Measurements from ENCODE around the gene STON1.
"Not testable (repeated sequence)": the region's sequence is repeated elsewhere in the genome, so short reads cannot be mapped to it uniquely, and the experiment has no call there.

Gene STON1, protein sequence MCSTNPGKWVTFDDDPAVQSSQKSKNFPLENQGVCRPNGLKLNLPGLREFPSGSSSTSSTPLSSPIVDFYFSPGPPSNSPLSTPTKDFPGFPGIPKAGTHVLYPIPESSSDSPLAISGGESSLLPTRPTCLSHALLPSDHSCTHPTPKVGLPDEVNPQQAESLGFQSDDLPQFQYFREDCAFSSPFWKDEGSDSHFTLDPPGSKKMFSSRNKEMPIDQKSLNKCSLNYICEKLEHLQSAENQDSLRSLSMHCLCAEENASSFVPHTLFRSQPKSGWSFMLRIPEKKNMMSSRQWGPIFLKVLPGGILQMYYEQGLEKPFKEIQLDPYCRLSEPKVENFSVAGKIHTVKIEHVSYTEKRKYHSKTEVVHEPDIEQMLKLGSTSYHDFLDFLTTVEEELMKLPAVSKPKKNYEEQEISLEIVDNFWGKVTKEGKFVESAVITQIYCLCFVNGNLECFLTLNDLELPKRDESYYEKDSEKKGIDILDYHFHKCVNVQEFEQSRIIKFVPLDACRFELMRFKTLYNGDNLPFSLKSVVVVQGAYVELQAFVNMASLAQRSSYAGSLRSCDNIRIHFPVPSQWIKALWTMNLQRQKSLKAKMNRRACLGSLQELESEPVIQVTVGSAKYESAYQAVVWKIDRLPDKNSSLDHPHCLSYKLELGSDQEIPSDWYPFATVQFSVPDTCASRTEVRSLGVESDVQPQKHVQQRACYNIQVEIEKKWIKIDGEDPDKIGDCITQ

DNA sequence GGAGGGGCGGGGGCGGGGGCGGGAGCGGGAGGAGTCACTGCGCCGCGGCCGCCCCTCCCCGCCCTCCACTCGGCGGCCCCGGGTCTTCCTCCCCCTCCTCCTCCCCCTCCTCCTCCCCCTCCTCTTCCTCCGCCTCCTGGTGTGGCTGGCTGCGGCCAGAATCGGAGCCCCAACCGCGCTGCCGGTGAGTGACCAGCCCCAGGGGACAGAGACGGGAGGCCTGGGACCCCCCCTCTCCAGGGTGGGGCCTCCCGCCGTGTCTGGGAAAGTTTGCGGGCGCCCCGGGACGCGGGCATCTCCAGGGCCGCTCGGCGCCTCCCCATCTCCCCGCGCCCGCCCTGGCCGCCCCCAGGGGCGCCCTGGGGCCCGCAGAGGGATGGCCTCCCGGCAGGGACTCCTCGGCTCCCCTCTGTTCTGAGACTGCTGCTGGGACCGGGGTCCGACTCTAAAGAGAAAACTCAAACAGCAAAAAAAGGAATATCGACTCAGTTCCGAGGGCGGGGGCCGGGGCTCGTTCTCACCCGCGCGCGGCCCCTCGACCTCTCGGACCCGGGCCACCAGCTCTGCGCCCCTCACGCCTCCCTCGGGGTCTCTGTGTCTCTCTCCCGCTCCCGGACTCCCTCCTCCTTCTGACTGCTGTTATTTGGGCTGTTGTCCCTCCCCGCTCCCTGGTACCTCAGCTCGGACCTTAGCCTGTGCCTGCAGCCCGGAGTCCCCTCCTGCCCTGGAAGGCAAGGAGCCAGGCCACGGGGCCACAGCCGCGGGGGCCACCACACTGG lies at the start of gene STON1:
Gene STON1 (plus strand): TSS at position 122 of the 779 bp plus-strand sequence. CDS start 50,480 bp downstream, outside the sequence.
- DNase-seq (ENCODE audit: low read depth) = peak; percentile 18

DNA sequence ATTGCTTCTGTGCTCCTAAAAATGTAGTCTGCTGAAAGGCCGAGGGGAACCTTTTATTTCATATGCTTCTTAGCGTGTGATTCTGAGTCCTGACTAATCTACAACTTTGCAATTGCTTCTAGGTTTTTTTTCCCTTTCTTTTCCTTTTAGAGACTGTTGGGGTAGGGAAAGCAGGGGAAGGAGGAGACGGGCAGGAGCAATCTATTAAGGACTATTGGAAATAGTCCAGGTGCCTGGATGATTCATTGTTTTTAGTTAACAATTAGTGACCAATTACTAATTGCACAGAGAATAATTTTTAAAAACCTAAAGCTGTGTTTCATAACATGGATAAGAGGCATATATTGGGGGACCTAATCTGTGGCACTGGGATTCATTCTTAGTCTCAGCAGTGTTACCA lies 49.4 kb upstream of the STON1 start:
- no peak for DNase-seq (ENCODE audit: low read depth)

DNA sequence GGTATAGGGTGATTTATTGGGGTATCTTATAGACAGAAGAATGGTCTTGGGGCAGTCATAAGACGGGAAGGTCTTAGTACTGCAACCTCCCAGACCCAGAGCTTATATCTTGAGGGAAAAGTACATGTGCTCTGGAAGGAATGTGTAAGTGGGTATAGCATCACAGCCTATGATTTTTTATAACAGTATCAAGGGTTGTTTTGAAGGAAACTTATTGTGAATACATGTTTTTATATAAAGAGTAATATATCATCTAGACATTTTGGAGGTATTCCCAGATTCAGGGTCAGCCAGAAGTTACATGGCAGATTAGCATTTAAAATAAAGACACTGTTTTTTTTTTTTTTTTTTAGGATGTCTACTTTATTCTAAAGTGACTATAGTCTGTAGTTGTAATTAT lies 47.6 kb upstream of the STON1 start:
- DNase-seq (ENCODE audit: low read depth) = no peak

DNA sequence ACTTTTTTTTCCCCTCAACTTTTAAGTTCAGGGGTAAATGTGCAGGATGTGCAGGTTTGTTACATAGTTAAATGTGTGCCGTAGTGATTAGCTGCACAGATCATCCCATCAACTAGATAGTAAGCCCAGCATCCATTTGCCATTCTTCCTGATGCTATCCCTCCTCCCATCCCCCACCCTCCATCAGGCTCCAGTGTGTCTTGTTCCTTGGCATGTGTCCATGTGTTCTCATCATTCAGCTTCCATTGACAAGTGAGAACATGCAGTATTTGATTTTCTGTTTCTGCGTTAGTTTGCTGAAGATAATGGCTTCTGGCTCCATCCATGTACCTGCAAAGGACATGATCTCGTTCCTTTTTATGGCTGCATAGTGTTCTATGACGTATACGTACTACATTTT lies 47.2 kb upstream of the STON1 start:
- no peak for DNase-seq (ENCODE audit: low read depth)

DNA sequence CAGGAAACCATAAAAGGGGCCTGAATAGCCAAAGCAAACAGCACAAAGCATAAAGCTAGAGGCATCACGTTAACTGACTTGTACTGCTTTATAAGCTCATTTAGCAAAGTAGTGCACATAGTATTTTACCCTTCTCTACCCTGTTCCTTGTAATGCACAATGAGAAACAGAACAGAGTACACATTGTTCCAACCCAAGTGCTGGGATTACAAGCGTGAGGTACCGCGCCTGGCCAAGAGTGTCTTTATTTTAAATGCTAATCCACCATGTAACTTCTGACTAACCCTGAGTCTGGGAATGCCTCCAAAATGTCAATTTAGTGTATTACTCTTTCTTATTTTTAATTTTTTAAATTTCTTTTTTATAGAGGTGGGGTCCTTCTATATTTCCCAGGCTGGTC lies 46.4 kb upstream of the STON1 start:
- DNase-seq (ENCODE audit: low read depth) = no peak

DNA sequence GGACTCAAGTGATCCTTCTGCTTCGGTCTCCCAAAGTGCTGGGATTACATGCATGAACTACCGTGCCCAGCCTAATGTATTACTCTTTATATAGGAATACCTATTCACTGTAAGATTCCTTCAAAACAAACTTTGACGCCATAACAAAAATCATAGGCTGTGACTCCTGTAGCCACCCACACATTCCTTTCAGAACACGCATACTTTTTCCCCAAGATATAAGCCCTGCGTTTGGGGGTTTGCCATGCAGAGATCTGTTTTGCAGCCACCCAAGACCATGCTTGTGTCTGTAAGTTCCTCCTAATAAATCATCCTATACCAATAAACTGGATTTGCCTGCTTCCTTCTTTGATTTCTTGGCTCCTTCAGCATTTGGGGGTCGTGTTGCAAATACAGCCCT lies 46.0 kb upstream of the STON1 start:
- no peak for DNase-seq (ENCODE audit: low read depth)

DNA sequence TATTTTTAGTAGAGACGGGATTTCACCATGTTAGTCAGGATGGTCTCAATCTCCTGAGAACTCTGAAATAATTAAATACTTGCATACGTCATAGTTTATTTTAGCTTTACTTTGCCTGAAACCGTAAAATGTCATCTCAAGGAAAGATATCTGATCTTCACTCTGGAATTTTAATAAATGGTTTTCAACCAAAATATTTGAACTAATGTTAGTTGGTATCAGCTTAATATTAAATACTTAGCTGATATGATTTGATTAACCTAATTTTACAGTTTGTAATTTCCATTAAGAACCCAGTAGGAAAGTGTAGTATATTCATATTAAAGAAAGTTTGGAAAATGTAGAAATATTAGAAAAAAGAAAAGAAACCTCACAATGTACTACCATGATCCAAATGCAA lies 41.4 kb upstream of the STON1 start:
- DNase-seq (ENCODE audit: low read depth) = no peak

DNA sequence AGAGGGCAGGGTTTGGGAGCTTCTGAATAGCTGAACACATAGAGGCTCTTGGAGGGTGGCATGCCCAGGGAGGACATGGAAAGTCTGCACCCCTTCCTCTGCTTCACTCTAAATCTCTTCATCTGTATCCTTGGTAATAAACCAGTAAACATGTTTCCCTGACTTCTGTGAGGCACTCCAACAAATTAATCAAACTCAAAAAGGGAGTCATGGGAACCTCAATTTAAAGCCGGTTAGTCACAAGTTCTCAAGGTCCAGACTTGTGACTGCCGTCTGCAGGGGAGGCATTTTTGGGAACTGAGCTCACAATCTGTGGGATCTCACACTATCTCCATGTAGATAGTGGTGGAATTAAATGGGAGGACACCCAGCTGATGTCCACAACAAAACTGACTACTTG lies 33.1 kb upstream of the STON1 start:
- DNase-seq (ENCODE audit: low read depth) = no peak

DNA sequence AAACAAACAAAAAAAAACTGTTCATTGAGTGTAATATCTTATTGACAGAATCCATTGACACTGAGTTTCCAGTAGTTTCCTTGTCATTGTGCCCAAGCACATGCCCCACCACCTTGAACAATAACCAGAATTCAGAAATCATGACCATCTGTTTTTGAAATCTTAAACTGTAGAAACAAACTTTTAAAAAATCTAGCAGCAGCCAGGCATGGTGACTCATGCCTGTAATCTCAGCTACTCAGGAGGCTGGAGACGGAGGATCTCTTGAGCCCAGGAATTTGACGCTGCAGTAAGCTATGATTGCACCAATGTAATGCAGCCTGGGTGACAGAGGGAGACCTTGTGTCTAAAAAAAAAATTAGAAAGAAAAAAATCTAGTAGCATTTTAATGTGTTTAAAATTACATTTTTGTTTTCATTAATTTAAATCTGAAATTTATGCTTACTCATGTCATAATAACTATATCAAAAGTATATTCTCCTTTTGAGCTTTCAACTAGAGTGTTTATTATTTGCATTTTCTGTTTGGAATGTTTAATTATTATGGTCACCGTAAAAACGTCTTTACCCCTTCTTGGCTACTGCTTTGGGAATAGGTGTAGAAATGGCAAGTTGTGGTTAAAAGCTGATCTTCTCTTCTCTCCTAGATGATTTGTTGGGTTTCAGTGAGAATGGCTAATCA lies 25.2 kb upstream of the STON1 start:
- no peak for DNase-seq (ENCODE audit: low read depth)

DNA sequence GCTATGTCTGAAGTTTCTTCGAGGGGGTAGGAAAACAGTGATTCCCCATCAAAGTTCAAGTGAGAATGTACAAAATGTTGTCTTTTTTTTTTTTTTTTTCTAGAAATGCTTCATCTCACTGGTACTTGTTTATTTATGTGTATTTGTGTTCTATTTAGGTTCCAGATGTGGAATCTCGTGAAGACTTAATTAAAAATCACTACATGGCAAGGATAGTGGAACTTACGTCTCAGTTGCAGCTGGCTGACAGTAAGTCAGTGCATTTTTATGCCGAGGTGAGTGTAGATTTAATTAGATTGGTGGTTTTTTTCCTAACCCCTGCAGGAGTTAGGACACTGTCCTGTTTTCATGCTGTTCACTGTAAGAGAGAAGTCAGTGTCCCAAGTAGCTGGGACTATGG lies 22.8 kb upstream of the STON1 start:
- no peak for DNase-seq (ENCODE audit: low read depth)

DNA sequence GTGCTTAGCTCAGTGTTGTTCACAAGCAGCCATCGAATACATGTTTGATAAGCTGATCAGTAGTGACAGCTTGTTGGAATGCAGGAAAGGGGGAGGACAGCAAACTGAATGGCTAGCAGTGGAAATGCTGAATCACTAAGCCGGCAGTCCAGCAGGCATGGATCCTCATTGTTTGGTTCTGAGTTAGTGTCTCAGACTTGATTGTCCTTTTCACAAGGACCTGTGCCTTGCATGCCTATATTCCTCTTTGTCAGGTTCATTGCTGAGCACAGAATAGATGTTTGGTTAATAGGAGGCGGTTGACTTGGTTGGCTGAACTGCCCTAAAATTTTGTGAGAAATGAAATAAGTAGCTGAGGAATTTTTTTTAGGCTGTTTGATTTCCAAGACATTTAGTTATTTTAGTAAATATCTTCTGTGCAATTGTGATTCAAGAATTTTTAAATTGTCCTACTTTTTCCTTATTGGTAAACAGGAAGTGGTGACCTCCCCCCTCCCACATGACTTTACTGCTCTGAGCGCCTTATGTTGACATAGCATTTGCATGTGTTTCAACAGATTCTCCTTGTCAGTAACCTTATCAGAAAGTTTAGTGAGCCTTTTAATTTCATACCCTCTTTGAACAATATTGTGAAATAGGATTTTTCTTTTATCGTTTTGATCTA lies 21.4 kb upstream of the STON1 start:
- no peak for DNase-seq (ENCODE audit: low read depth)

DNA sequence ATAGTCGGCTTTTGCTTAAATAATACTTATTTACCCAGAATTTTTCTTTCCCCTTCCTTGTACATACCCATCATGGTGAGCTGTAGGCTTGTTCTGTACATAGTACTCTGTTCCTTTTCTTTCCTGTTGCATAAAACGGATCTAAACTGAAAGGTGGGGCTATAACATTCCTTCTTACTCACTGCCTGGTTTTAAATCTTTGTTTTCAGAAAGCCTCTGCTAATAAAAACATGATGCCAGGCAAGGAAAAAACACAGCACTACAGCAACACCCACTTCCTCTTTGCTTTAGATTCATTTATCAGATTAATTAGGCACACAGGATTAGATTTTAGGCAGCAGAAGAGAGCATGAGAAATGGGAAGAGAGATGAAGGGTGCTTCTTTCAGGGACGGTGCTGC lies 19.6 kb upstream of the STON1 start:
- no peak for DNase-seq (ENCODE audit: low read depth)

DNA sequence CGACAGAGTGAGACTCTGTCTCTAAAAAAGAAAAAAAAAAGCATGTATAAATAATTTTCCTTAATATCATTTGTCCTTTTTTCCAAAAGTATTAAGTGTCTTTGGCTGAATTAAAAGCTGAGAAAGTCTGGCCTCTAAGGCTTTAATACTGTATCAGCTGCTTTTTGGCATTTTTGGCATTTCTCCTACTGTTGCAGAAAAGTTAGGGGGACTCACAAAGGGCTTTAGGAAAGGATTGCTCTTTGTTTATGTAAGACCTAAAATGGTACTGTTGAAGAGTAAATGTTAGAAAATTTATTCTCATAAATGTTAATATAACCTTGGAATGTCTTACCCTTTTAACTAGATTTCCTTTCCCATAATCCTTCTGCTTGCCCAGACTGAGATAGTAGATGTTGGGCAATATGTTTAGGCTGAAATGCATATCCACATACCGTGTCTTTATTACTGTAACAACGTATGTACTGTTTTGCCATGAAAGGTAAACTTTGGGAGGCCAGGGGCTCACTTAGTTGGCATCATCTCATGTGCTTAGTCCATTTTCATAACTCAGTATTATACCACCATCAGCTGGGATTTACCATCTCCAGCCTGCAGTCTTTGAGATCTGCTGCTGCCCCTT lies 18.0 kb upstream of the STON1 start:
- no peak for DNase-seq (ENCODE audit: low read depth)

DNA sequence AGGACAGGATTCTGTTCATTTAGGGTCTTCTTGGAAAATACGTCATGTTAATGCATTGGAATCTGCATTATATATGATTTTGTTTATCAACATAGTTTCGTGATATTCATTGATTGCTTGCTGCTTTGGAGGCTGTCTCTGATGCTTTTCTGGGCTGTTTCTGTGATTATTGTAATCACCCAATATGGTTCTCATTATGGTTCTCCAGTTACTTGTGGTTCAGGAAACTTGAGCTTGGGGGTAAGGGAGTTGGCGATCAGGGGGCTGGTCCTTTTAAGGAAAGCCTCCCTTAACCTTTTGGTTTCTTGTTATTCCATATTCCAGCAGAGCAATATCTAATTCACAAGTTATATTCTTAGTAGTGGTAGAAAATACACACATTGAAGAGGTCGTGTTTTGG lies 17.4 kb upstream of the STON1 start:
- no peak for DNase-seq (ENCODE audit: low read depth)

DNA sequence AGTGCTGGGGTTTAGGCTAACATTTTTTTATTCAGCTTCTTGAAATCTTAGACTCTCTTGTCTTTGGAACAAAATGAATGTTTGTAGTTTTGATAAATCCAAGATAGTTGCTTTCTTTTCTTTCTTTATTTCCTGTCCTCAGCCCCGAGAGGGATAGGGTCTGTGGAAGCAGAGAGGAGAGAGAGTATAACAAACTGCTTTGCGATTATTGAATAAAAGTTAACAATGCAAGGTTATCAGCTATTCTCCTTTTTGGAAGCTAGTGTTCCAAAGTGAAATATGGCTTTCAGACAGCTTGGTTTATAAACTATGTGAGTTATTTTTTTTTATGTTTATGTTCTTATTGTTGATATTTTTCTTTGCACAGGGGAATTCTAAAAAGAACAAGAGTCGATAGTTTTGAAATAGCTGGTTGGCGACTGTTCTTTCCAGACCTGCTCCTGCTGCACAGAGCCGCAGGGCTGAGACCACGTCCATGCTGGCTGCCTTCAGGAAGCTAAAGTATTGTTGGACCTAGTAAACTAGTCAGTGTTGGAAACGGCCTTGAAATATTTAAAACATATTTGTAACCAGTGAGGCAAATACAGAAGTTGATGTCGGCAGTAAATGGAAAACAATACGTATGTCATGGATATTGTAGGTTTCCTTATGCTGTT lies 15.5 kb upstream of the STON1 start:
- no peak for DNase-seq (ENCODE audit: low read depth)

DNA sequence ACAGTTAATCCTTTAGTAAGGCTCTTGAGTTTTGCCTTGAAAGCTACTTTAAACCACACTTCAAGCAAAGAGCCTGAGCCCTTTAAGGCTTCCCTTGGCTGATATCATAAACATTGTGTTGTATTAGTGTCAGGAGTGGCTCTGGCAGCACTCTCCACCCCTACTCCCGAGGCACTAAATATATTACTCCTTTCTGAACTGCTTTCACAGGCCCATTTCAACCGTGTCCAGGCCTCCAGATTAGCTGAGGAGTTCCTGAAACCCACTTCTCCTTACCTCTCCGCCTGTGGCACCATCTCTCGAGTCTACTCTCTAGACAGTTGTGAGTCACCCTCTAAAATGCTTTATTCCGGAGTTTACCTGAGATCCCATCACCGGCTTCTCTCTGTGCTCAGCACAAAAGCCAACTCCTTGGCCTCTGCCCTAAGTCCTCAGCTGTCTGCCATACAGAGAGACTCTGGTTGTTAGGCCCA lies 14.4 kb upstream of the STON1 start:
- no peak for DNase-seq (ENCODE audit: low read depth)

DNA sequence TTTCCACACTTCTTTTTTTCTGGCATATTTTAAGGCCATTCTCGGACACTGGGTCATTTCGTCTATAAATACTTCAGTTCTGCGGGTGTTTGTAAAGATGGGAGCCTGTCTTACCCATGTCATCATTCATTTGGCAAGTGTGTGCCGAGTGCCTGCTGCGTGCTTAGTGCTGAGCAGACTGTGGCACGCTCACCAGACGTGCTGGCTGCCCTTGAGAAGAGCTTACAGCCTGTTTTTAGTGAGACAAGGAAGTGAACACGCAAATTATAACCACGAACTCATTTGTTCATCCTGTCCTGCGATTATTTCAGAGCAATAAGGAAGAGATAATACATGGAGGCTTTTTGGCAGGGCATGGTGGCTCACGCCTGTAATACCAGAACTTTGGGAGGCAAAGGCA lies 10.4 kb upstream of the STON1 start:
- no peak for DNase-seq (ENCODE audit: low read depth)

DNA sequence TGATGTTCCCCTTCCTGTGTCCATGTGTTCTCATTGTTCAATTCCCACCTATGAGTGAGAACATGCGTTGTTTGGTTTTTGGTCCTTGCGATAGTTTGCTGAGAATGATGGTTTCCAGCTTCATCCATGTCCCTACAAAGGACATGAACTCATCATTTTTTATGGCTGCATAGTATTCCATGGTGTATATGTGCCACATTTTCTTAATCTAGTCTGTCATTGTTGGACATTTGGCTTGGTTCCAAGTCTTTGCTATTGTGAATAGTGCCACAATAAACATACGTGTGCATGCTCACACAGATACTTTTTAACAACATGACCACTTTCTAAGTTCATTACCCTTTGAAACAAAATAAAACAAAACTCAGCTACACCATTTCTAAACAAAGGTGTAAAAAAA lies 5.2 kb upstream of the STON1 start:
- DNase-seq (ENCODE audit: low read depth) = not testable (repeated sequence)

DNA sequence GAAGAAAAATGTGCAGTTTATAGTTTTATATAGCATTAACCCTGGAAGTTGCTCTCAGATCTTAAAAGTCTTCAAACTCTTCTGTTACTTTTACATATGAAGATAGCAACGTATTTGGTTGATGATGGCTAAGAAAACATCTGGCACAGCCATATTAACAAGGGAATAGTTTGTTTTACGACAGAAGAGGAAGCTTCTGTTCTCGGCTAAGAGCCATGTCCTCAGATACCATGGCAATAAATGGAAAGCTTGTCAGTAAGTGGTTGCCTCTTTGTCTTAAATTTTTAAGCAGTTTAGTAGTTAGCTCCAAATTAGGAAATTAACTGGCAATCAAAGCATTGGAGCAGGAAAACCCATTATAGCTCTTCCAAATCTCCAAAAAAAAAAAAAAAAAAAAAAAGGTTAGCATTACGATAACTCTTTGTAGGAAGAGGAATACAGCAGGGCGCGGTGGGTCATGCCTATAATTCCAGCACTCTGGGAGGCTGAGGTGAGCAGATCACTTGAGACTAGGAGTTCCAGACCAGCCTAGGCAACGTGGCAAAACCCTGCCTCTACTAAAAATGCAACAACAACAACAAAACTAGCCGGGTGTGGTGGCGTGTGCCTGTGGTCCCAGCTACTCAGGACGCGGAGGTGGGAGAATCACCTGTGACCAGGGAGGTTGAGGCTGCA lies 4.5 kb upstream of the STON1 start:
- no peak for DNase-seq (ENCODE audit: low read depth)
